Spinal cord (tissue), 10 donors: ENCODE results near the gene C1S. TPM values are rescaled to one million over a fixed set of nuclear protein-coding genes. Genes with fewer than 3 reads are reported as not detected.

Experiments
- DNase-seq, 6 donors: peaks; one replicate each; pipeline versions ENCODE4 v3.0.0 to v3.0.0-alpha.2; 2013 to 2015; ENCODE audit warnings: low spot score in 6 of 6, low read depth in 4 of 6
- H3K27ac ChIP-seq: one replicate; pipeline ENCODE4 v1.5.1; 2013; ENCODE audit warnings: low read depth, low read length, control low read depth
- H3K27me3 ChIP-seq: one replicate; pipeline ENCODE4 v1.6.1; 2013; ENCODE audit warnings: low read length; ENCODE audit not compliant: control insufficient read depth, insufficient read depth
- H3K36me3 ChIP-seq: one replicate; pipeline ENCODE4 v1.6.1; 2013; ENCODE audit warnings: low read length; ENCODE audit not compliant: control insufficient read depth, insufficient read depth
- H3K4me1 ChIP-seq: one replicate; pipeline ENCODE4 v1.6.1; 2013; ENCODE audit warnings: low read length; ENCODE audit not compliant: control insufficient read depth, insufficient read depth
- H3K4me3 ChIP-seq: one replicate; pipeline ENCODE4 v1.5.1; 2013; ENCODE audit warnings: low read depth, low read length, control low read depth
- H3K9me3 ChIP-seq: one replicate; pipeline ENCODE4 v1.6.1; 2013; ENCODE audit warnings: low read length; ENCODE audit not compliant: control insufficient read depth, insufficient read depth
- WGBS: methylation state at CpG from one replicate; pipeline ENCODE4 v1.1.5; 2013; ENCODE audit warnings: missing lambda C conversion rate; ENCODE audit not compliant: insufficient coverage; 5-methylcytosine and 5-hydroxymethylcytosine counted together
- polyA plus RNA-seq, 2 donors: library from polyadenylated mRNA; unstranded; fragments of 120-200 nt; gene quantifications; one replicate each; pipeline ENCODE4 v1.2.1, GENCODE V29; 2013; ENCODE audit not compliant: insufficient read length in 2 of 2
- small RNA-seq: library from RNA; depleted of rRNA; stranded (forward); fragments of <200 nt; gene quantifications from one replicate; pipeline ENCODE3, GENCODE V24; 2014; ENCODE audit warnings: low replicate concordance
- total RNA-seq, 2 donors: library from RNA; depleted of rRNA in 1 of 2; stranded (reverse); fragments of 120-200 nt in 1 of 2; fragments of >200 nt in 1 of 2; gene quantifications; one replicate each; pipeline versions ENCODE4 v1.2.3 to v1.2.4, GENCODE V29; 2013 to 2014
- donor health status: healthy.

The C1S gene
- total and polyA plus RNA-seq, 4 donors: 19.1 to 122 (median 59.5) TPM

- no peaks in the 10 kb centered on the region for H3K9me3 ChIP-seq
- no peaks in the 10 kb centered on the region for H3K4me1 ChIP-seq
- no peaks in the 10 kb centered on the region for H3K36me3 ChIP-seq
- WGBS: 77% methylated on average over 4 of the region's 6 CpGs
- H3K27me3 ChIP-seq: no peaks in the 10 kb centered on the region
- DNase-seq: no peak
- no peak overlapping the region for H3K4me3 ChIP-seq
- H3K27ac ChIP-seq: no peak overlapping the region
Measured at GRCh38 chr12:7114851-7115250, 54.3 kb downstream of the C1S start.

GRCh38 chr12:7116196-7116595 is 55.7 kb downstream of the C1S start:
- H3K9me3 ChIP-seq: no peaks in the 10 kb centered on the region
- no peaks in the 10 kb centered on the region for H3K4me1 ChIP-seq
- no peak overlapping the region for H3K4me3 ChIP-seq
- H3K27ac ChIP-seq: no peak overlapping the region
- no peak for DNase-seq
- 77% methylated on average over 3 of the region's 3 CpGs for WGBS
- H3K27me3 ChIP-seq: no peaks in the 10 kb centered on the region
- H3K36me3 ChIP-seq: no peaks in the 10 kb centered on the region

GRCh38 chr12:7116916-7117315 is 56.4 kb downstream of the C1S start:
- 80% methylated on average over 8 of the region's 9 CpGs for WGBS

GRCh38 chr12:7117670-7118069 is 57.2 kb downstream of the C1S start:
- no peaks in the 10 kb centered on the region for H3K4me1 ChIP-seq
- H3K9me3 ChIP-seq: no peaks in the 10 kb centered on the region
- no peak overlapping the region for H3K27ac ChIP-seq
- H3K4me3 ChIP-seq: no peak overlapping the region
- H3K27me3 ChIP-seq: no peaks in the 10 kb centered on the region
- WGBS: 74% methylated on average over 3 of the region's 3 CpGs
- no peak for DNase-seq
- H3K36me3 ChIP-seq: no peaks in the 10 kb centered on the region

More at GRCh38 chr12:7116916-7117315, 56.4 kb downstream of the C1S start:
- H3K4me3 ChIP-seq: no peak overlapping the region
- no peaks in the 10 kb centered on the region for H3K36me3 ChIP-seq
- DNase-seq: no peak
- H3K27me3 ChIP-seq: no peaks in the 10 kb centered on the region
- H3K4me1 ChIP-seq: no peaks in the 10 kb centered on the region
- no peaks in the 10 kb centered on the region for H3K9me3 ChIP-seq
- H3K27ac ChIP-seq: no peak overlapping the region

DNA sequence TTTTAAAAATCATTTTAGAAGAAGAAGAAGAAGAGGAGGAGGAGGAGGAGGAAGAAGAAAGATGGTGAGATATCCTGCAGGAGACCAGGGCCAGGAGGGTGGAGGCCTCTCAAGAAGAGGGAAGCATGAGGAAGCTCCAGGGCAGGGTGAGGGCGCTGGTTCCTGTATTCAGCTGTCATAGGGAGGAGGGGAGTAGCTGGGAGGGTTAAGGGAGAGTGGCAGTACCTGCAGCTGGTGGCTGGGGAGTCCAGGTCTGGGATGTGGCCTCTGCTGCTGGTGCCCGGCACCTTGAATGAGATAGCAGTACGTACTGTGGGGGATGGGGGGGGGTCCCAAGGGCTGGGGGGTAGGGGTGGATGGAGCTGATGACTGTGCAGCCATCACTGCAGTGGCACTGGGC is 58.4 kb downstream of the C1S start:
- H3K9me3 ChIP-seq: no peaks in the 10 kb centered on the region
- no peaks in the 10 kb centered on the region for H3K36me3 ChIP-seq
- H3K27me3 ChIP-seq: no peaks in the 10 kb centered on the region
- H3K4me3 ChIP-seq: no peak overlapping the region
- no peak overlapping the region for H3K27ac ChIP-seq
- no peak for DNase-seq
- no peaks in the 10 kb centered on the region for H3K4me1 ChIP-seq
- 54% methylated on average over 3 of the region's 3 CpGs for WGBS

DNA sequence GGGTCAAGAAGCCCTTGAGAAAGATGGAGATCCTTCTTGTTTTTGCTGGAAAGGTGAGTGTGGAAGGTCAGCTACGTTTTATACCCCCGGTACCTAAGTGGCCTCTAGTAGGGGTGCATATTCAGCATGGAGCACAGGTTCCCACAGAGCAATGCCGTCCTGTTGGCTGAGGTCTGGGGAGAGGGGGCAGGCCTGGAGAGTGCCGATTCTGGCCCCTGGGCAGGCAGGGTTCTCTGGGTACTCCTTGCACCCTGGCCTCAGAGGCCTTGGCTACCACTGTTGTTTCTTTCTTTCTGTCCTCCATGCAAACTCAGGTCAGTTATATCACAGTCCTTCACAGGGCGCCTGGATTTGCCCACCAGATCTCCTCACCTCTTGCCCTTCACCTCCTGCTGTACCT is 59.6 kb downstream of the C1S start:
- Histone ChIP-seq H3K27ac (no peak overlapping the region), H3K9me3 (no peaks in the 10 kb centered on the region), H3K4me1 (no peaks in the 10 kb centered on the region), H3K36me3 (no peaks in the 10 kb centered on the region), H3K4me3 (no peak overlapping the region), H3K27me3 (no peaks in the 10 kb centered on the region)
- 79% methylated on average over 5 of the region's 5 CpGs for WGBS
- DNase-seq: no peak

Small RNA genes within 50 kb of the gene (small RNA-seq; reads per million reads assigned to genes)
- gene AC006512.1 (not detected), gene RNU6-485P (not detected)

Other genes starting within 250 kb of the C1S start
- 10 to 100 TPM; 43.4 to 54.2 TPM for gene GPR162, start 238.9 kb upstream of the C1S start, total RNA-seq
- 100 to 1,000 TPM; 113 to 128 TPM for gene GPR162, start 238.9 kb upstream of the C1S start, polyA plus RNA-seq
- gene P3H3, start 232.3 kb upstream of the C1S start, total RNA-seq: 10 to 100 TPM; 25.7 to 28.7 TPM
- 10 to 100 TPM; 22.7 to 42.3 TPM for gene P3H3, start 232.3 kb upstream of the C1S start, polyA plus RNA-seq
- 1 to 10 TPM; 2.5 to 5.1 TPM for gene GNB3, start 219.8 kb upstream of the C1S start, total RNA-seq
- 10 to 100 TPM; 12.0 to 27.0 TPM for gene GNB3, start 219.8 kb upstream of the C1S start, polyA plus RNA-seq
- 10 to 100 TPM in 1 of 2 donors, 1 to 10 TPM in 1; 4.8 to 17.2 TPM for gene CDCA3, start 209.4 kb upstream of the C1S start, total RNA-seq
- 10 to 100 TPM; 17.7 to 22.5 TPM for gene CDCA3, start 209.4 kb upstream of the C1S start, polyA plus RNA-seq
- 10 to 100 TPM; 78.6 to 80.1 TPM for gene USP5, start 208.6 kb upstream of the C1S start, total RNA-seq
- 100 to 1,000 TPM in 1 of 2 donors, 10 to 100 TPM in 1; 99.0 to 101 TPM for gene USP5, start 208.6 kb upstream of the C1S start, polyA plus RNA-seq
- 100 to 1,000 TPM; 413 to 837 TPM for gene TPI1, start 193.2 kb upstream of the C1S start, total RNA-seq
- 100 to 1,000 TPM; 519 to 535 TPM for gene TPI1, start 193.2 kb upstream of the C1S start, polyA plus RNA-seq
- 1 to 10 TPM; 3.5 to 5.4 TPM for gene SPSB2, start 187.4 kb upstream of the C1S start, total RNA-seq
- gene SPSB2, start 187.4 kb upstream of the C1S start, polyA plus RNA-seq: 1 to 10 TPM; 5.7 to 10.0 TPM
- 10 to 100 TPM; 13.5 to 25.5 TPM for gene LRRC23, start 155.9 kb upstream of the C1S start, total RNA-seq
- gene LRRC23, start 155.9 kb upstream of the C1S start, polyA plus RNA-seq: 10 to 100 TPM; 25.1 to 25.3 TPM
- 100 to 1,000 TPM; 118 to 307 TPM for gene ENO2, start 146.1 kb upstream of the C1S start, total RNA-seq
- gene ENO2, start 146.1 kb upstream of the C1S start, polyA plus RNA-seq: 100 to 1,000 TPM; 615 to 640 TPM
- gene ATN1, start 132.8 kb upstream of the C1S start, total RNA-seq: 10 to 100 TPM; 23.1 to 24.9 TPM
- 100 to 1,000 TPM; 208 to 228 TPM for gene ATN1, start 132.8 kb upstream of the C1S start, polyA plus RNA-seq
- not detected for gene RNU7-1, start 116.9 kb upstream of the C1S start, total RNA-seq
- gene RNU7-1, start 116.9 kb upstream of the C1S start, polyA plus RNA-seq: 10 to 100 TPM; 16.2 to 21.9 TPM
- 100 to 1,000 TPM; 108 to 376 TPM for gene C12orf57, start 116.7 kb upstream of the C1S start, total RNA-seq
- gene C12orf57, start 116.7 kb upstream of the C1S start, polyA plus RNA-seq: 100 to 1,000 TPM; 220 to 243 TPM
- 1 to 10 TPM; 8.4 to 9.3 TPM for gene PTPN6, start 109.4 kb upstream of the C1S start, total RNA-seq
- gene PTPN6, start 109.4 kb upstream of the C1S start, polyA plus RNA-seq: 1 to 10 TPM; 5.7 to 7.9 TPM
- gene PHB2, start 90.1 kb upstream of the C1S start, total RNA-seq: 100 to 1,000 TPM in 1 of 2 donors, 10 to 100 TPM in 1; 88.4 to 226 TPM
- 100 to 1,000 TPM; 174 to 185 TPM for gene PHB2, start 90.1 kb upstream of the C1S start, polyA plus RNA-seq
- gene EMG1, start 89.8 kb upstream of the C1S start, total RNA-seq: 10 to 100 TPM; 18.9 to 43.1 TPM
- gene EMG1, start 89.8 kb upstream of the C1S start, polyA plus RNA-seq: 10 to 100 TPM; 30.1 to 33.3 TPM
- gene LPCAT3, start 42.2 kb upstream of the C1S start, total RNA-seq: 10 to 100 TPM; 12.7 to 20.4 TPM
- 10 to 100 TPM; 35.5 to 42.3 TPM for gene LPCAT3, start 42.2 kb upstream of the C1S start, polyA plus RNA-seq
- 10 to 100 TPM; 41.8 to 83.1 TPM for gene C1R, start 31.7 kb downstream of the C1S start, total RNA-seq
- gene C1R, start 31.7 kb downstream of the C1S start, polyA plus RNA-seq: 10 to 100 TPM; 18.7 to 31.7 TPM
- 10 to 100 TPM in 1 of 2 donors, 1 to 10 TPM in 1; 8.0 to 22.6 TPM for gene C1RL, start 48.5 kb downstream of the C1S start, total RNA-seq
- gene C1RL, start 48.5 kb downstream of the C1S start, polyA plus RNA-seq: 10 to 100 TPM in 1 of 2 donors, 1 to 10 TPM in 1; 9.4 to 11.4 TPM
- gene RBP5, start 68.2 kb downstream of the C1S start, total RNA-seq: 1 to 10 TPM in 1 of 2 donors, under 1 TPM in 1; 0.20 to 1.0 TPM
- gene RBP5, start 68.2 kb downstream of the C1S start, polyA plus RNA-seq: 1 to 10 TPM; 3.2 to 5.1 TPM
- gene CLSTN3, start 69.7 kb downstream of the C1S start, total RNA-seq: 100 to 1,000 TPM in 1 of 2 donors, 10 to 100 TPM in 1; 33.9 to 215 TPM
- 100 to 1,000 TPM; 160 to 188 TPM for gene CLSTN3, start 69.7 kb downstream of the C1S start, polyA plus RNA-seq
- gene PEX5, start 129.0 kb downstream of the C1S start, total RNA-seq: 10 to 100 TPM; 35.2 to 38.8 TPM
- 10 to 100 TPM; 65.6 to 68.5 TPM for gene PEX5, start 129.0 kb downstream of the C1S start, polyA plus RNA-seq
- gene ACSM4, start 243.4 kb downstream of the C1S start, total RNA-seq: not detected
- gene ACSM4, start 243.4 kb downstream of the C1S start, polyA plus RNA-seq: under 1 TPM in 1 of 2 donors, not detected in 1; 0.12 TPM